ENCODE data around the gene PRMT3.
"Not testable (repeated sequence)": the region's sequence is repeated elsewhere in the genome, so short reads cannot be mapped to it uniquely, and the experiment has no call there.

Gene PRMT3

GRCh38 chr11:20374741-20375300 is 12.7 kb upstream of the PRMT3 start:
- no peak for DNase-seq (ENCODE audit: low read depth in 2 of 2)

- no peak for DNase-seq (ENCODE audit: low read depth in 2 of 2)
Observed at GRCh38 chr11:20376162-20376730, 11.3 kb upstream of the PRMT3 start.

GRCh38 chr11:20385996-20386395 is 1.5 kb upstream of the PRMT3 start:
- DNase-seq (ENCODE audit: low read depth in 2 of 2): not testable (repeated sequence)

GRCh38 chr11:20388096-20389055 is 860 bp downstream of the PRMT3 start:
- no peak for DNase-seq (ENCODE audit: low read depth in 2 of 2)

GRCh38 chr11:20397281-20397680 is 9.8 kb downstream of the PRMT3 start:
- DNase-seq (ENCODE audit: low read depth in 2 of 2): no peak

- DNase-seq (ENCODE audit: low read depth in 2 of 2): no peak
Observed at GRCh38 chr11:20399498-20399897, 12.0 kb downstream of the PRMT3 start.

- DNase-seq (ENCODE audit: low read depth in 2 of 2): no peak
Observed at GRCh38 chr11:20403059-20403458, 15.5 kb downstream of the PRMT3 start.

GRCh38 chr11:20406484-20406883 is 19.0 kb downstream of the PRMT3 start:
- DNase-seq (ENCODE audit: low read depth in 2 of 2): no peak

- DNase-seq (ENCODE audit: low read depth in 2 of 2): no peak
Observed at GRCh38 chr11:20407344-20407743, 19.8 kb downstream of the PRMT3 start.

- DNase-seq (ENCODE audit: low read depth in 2 of 2): no peak
Observed at GRCh38 chr11:20415432-20415831, 27.9 kb downstream of the PRMT3 start.

- no peak for DNase-seq (ENCODE audit: low read depth in 2 of 2)
Observed at GRCh38 chr11:20417771-20418170, 30.3 kb downstream of the PRMT3 start.

GRCh38 chr11:20421946-20422345 is 34.4 kb downstream of the PRMT3 start:
- DNase-seq (ENCODE audit: low read depth in 2 of 2): no peak

- no peak for DNase-seq (ENCODE audit: low read depth in 2 of 2)
Observed at GRCh38 chr11:20429216-20429615, 41.7 kb downstream of the PRMT3 start.

GRCh38 chr11:20438637-20439036 is 51.1 kb downstream of the PRMT3 start:
- DNase-seq (ENCODE audit: low read depth in 2 of 2): no peak

- no peak for DNase-seq (ENCODE audit: low read depth in 2 of 2)
Observed at GRCh38 chr11:20443596-20443995, 56.1 kb downstream of the PRMT3 start.

- DNase-seq (ENCODE audit: low read depth in 2 of 2): no peak
Observed at GRCh38 chr11:20444535-20444934, 57.0 kb downstream of the PRMT3 start.

GRCh38 chr11:20448834-20449233 is 61.3 kb downstream of the PRMT3 start:
- no peak for DNase-seq (ENCODE audit: low read depth in 2 of 2)

GRCh38 chr11:20450829-20451228 is 63.3 kb downstream of the PRMT3 start:
- no peak for DNase-seq (ENCODE audit: low read depth in 2 of 2)

GRCh38 chr11:20451568-20451967 is 64.1 kb downstream of the PRMT3 start:
- DNase-seq (ENCODE audit: low read depth in 2 of 2): no peak

- DNase-seq (ENCODE audit: low read depth in 2 of 2): no peak
Observed at GRCh38 chr11:20452585-20452984, 65.1 kb downstream of the PRMT3 start.

GRCh38 chr11:20453657-20454316 is 66.3 kb downstream of the PRMT3 start:
- no peak for DNase-seq (ENCODE audit: low read depth in 2 of 2)

All from stimulated activated CD4-positive, alpha-beta T cell treated with anti-CD3 and anti-CD28 coated beads, Interleukin-1b, Interleukin-23, amount 100 ng/mL, for 1 hour (primary cell).